Activated CD4-positive, alpha-beta T cell treated with anti-CD3 and anti-CD28 coated beads, Interleukin-2, amount 50 U/mL, for 24 hours (primary cell): ENCODE measurements around the gene DRD3.

Experiments
- DNase-seq, 2 donors: peaks; one replicate each; pipeline ENCODE4 v3.0.0-alpha.2; 2020; ENCODE audit warnings: low read depth in 1 of 2, low spot score in 1 of 2

Gene DRD3

DNA sequence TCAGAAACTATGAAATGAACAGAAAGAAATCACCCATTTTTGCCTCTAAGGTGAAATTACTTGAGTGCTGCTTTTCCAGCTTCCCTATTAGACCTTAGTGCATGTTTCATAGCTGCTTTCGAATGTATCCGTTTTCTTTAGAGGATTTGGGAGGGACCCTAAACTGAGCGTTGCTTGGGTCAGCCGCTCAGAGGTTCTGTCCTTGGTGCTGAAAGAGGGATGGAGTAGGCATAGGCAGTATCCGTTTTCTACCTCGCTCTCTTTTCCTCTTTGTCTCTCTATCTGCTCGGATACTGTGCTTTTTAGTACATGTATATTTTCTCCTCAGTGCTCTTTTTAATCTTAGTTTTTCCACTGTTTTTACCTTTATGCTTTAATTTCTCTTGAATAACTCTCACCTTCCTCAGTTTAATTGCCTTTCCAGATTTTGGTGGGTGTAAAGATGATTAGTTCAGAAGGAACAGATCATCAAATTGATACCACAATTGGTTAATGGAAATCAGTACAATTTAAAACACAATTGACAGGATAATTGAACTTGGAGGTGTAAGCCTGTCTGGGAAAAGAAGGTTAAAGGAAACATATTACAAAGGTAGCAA lies at the start of gene DRD3:
Gene DRD3, minus strand, starts transcription at position 283 of the 599 bp plus-strand sequence. CDS start 7,060 bp downstream, outside the sequence.
- no peak for DNase-seq

DNA sequence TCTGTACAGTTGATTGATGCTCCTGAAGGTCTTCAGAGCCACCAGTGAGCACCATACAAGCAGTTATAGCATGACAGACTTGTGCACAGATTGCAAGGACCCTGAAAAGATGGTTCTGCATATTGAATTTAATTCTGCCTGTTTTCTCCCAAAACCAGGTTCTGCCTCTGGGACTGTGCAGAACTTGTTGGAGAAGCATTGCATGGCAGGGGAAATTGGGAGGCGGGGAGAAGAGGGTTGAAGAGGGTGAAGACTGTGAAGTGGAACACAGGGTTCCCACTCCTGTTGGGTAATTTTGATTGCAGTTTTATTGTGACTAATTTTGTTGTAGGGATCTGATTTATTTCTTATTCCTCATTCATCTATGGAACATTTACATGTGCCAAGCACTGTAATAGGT lies 48.2 kb upstream of the DRD3 start:
- DNase-seq = no peak

DNA sequence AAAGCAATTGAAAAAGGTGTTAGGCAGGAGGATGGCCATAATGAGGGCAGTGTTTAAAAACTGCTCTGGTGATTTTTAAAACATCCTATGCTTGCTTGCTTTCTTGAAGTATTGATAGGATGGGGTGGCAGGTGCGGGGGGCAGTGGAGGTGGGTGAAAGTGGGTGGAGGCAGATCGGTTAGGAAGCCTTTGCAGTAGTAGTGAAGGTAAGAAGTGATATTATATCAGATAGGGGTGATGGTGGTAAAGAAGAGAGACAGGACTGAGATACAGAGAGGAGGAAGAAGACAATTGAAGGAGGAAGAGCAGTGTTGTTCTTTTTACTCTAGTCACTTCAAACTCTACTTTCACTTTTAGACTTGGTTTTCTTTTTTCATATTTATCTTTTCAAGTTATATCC lies 47.5 kb upstream of the DRD3 start:
- no peak for DNase-seq

DNA sequence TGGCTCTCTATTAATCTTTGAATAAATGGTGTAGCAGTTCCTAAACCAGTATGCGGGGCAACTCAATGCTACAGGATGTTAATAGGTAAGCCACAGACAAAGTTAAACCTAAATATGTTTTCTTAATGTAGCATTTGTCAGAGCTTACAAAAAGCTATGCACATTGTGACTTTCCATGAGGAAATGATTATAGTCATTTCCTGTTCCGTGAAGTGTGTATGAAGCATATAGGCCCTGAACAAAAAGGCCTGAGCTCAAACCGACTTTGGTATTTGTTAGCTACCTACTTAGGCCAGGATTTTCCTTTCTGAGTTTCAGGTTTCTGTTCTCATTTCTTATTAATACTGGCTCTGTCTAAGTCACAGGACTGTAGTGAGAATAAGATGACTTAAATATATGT lies 44.3 kb upstream of the DRD3 start:
- peak in 1 of 2 donors; percentile 39 for DNase-seq

DNA sequence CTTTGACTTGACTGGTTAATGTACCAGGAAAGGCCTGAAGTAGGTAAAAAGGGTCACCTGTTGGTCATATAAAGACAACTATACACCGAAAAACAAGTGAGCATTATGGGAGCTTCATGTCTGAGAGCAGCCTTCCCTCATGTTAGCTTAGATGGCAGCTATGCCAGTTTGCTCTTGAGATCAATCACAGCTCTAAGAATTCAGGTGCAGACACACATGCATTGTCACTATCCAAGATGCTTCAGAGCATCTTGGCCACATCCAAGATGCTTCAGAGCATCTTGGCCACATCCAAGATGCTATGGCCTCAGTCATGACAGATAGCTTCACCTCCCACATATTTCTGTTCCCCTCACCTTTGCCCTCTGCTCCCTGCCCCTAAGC lies 43.0 kb upstream of the DRD3 start:
- DNase-seq = no peak

DNA sequence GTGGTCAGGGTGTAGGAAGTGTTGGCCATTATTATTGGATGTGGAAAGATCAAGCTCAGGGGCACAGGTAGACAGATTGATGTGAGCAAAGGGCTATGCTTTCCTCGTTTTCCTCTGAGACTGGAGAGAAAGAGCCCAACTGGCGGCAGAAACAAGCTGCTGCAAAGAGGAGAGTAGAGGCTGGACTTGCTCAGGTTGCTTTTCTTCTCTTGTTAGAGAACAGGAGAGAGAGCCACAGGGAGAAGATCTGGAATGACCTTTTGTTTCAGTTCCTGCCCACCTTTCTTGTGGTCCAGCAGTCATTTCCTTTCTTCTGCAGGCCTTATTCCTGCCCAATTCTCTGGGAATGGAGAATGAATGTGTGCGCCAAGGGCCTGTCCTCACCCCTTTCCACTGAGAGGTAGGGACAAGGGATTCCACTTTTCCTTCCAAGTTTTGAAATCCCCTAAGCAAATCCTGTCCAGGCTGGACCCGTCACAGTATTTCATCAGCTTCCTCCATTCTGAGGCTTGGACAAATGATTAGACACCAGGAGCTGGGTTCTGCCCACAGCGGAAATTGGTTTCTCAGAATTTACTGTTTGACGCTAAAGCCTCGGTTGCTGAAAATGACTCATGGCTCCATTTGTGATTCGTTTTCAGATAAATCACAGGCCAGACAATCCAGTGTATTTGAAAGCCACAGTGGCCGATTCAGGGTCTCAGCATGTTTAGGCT lies 42.5 kb upstream of the DRD3 start:
- DNase-seq = peak in 1 of 2 donors; percentile 49

DNA sequence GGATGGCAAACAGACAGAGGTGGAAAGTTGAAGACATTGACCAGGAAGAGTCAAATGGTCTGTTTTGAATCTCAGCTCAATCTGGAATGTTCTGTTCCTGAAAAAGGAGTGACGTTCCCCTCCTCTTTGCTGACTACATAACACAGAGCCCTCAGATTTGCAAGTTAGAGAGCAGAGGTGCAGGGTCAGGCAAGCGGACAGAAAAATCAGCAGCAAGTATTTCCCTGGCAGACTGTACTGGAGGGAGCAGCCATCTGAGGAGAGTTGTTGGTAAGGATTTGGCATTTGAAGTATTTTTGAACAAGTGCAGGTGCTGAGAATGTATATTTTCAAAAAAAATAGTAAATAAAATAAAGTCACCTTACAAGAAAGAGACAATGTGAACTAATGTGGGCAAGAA lies 40.9 kb upstream of the DRD3 start:
- no peak for DNase-seq

DNA sequence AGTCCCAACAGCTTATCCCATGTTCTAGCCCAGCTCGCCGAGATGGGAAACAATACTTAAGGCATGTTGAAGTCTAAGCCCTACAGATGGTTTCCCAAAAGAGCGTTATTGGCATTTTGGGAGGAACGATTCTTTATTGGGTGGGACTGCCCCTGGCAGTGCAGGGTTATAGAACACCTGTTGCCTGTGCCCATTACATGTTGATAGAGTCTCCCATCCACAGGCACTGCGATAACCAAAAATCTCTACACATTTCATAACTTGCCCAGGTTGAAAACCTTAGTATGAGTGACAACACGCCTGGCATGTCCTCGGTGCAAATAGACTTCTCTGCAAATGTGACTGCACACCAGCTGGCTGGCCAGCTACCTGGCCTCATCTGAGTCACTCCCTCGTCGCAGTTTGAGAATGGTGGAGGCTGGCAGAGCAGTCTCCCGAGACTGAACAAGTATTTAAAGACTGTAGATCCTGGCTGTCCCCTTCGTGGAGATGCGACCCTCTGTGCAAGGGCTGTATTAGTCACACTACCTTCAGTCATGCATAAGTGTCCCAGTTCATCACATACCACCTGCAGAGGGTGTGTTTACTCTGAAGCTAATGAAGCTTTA lies 39.8 kb upstream of the DRD3 start:
- DNase-seq = no peak

DNA sequence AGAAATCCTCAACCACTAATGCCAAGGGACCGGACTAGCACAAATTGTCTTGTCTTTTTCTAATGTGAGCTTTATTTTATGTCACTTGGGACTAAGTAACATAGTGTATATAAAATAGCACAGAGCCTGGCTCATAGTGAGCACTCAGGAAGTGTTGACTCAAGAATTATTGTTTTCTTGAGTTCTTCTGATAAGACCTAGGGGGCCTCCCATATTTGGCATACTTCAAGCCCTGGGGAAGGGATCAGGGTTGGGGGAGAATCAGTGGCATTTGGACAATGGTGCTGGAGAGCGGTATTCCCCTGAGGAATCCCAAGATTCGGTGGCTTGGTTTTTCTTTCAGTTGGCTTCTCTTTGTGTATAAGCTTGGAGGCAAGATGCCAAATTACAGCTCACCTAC lies 39.2 kb upstream of the DRD3 start:
- DNase-seq = no peak

DNA sequence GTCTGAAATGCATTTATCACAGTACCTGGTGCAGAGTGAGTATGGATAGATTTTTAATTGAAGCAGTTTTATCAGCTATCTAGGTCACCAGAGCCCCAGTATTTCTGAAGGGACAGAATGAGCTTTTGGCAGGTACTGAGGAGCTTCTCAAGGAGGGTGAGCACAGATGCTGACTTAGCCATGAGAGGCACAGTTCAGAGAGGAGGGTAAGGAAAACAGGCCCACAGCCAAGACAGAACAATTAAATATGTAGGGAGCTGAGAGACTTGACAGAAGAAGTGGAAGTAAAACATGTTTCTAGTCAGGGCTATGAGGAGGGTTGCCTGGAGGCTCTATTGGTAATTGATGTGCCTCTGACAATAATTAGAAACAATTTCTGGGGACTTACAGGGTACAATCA lies 38.4 kb upstream of the DRD3 start:
- DNase-seq = no peak

DNA sequence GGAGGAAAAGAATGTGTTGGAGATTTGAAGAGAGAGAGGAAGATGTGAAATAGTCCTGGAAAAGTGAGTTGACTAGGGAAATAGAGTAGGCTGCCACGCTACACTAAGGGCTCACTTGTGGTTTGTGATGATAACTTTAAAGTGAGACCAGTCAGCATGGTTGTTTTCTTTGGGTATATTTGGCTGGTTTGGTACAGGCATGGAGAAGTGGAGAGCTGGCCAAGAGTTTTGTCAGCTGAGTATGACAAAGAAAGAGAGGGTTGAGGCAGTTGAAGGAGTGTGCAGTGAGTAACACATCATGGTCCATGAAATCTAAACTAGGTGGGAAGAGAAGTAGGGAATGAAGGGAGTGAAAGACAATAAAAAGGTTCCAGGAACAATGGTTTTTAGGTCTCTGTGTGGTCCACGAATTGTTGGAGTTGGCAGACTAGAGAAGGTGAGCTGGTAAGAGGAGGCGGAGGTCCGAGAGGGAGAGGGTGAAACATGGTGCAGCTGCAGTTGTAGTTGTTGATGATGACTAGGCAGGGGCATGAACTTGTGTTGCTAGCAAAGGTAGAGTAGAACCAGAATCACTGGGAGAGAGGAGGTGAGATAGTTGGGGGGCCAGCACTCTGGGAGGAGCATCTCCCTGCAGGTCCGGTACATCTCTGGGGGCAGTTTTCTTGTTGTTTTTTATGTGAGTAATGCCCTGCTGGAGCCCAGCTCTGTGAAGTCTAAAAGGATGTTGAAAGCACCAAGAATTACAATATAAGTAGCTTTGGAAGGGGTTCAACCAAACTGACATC lies 37.5 kb upstream of the DRD3 start:
- DNase-seq = no peak

DNA sequence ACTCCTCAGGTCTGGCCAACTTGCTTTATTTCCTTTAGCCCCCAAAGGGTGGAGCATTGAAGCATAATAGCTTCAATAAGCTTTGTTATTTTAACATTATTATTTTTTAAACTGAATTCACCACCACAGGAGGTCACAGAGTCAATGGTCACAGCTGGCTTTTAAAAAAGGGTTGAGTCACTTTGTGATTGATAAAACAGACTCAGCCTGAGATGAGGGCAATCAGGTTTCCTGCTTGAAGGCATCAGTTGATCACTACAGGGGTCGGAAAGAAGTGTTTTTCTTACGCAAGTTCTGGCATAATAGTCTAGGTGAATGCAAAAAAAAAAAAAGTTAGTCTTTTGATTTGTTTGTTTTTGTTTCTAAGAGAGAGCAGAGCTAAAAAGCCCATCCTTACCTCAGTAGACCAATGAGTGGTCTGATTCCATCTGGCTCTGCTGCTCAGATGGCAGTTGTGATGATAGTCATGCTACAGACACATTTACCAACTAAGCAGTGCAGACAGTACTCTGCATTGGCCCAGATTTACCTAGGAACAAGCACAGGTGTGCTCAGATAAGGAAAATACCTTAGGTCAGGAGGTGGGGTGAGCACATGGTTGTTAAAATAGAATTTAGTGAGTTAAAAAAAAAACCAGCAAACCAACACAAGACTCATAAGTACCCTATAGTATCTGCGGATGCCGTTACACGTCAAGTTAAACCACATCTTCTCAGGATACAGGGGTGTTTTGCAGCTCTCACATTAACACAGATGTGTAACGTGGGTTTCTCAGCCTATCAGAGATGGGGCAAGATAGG lies 35.9 kb upstream of the DRD3 start:
- DNase-seq = peak in 1 of 2 donors; percentile 48

DNA sequence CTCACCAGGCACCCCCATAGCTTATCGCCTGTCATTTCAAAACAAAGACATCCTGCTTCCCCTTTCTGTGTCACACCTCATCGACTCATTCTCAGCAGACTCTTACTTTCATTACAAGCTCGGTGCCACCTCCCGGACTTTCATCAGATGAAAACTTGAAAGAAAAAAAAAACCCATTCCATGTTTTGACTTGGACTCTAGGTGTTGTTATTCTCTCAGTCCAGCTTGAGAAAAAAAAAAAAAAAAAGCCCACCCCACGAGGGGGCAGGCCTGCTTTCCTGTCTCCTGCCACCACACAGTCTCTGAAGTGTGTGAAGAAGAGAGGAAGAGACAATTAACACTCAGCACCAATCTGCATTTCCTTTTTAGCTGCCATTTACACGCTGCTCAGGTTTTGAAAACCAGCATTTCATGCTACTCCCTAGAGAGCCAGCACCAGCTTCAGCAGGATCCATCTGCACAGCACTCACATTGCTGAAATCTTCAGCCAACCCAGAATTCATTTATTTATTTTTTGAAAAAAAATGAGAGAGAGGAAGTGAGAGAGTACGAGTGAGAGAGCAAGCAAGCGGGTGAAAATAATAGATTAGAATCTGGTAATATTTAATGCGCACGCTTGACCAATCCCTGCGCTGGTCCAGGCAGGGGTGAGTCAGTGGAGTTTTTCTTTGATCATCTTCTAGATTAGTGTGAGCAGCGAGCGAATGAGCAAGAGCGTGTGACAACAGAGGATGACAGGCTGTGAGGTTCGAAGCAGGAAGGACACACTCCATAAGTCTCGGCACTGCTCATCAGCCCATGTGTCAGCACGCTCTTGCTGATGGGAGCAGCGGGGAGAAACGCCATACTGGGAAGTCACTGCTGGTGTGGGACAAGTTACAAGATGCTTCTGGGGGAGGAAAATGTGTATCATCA lies 35.0 kb upstream of the DRD3 start:
- peak; percentile 49 to 70 for DNase-seq

DNA sequence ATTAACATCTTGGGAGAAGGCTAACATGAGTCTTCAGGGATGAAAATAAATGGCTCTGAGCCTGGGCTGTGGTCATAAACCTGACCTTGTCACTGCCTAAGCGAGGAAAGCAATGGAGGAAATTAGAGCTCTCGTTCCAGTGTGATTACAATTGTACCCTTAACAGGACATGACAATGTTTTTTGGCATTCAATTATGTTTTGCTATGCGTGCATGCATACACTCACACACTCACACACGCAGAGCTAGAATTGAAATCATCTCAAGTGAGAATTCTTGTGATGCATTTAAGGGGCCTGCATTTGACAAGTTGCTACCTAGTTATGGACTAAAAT lies 34.4 kb upstream of the DRD3 start:
- no peak for DNase-seq

DNA sequence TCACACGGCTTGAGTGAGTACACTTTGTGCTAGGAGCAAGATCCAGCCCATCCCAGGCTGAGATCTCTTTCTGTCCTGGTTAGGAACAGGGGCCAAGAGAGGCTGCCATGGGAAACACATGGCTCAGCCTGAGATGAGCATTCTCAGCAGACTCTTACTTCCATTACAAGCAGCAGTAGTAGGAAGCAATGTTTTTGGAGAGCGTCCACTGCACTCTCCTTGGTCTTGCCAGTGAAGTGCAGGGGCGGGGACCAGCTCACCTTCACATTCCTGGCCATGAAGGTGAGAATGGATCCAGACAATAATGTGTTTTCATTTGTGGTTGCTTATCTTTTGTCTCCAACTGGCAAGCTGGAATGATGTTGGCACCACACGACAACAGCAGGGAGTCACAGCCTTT lies 33.8 kb upstream of the DRD3 start:
- DNase-seq = no peak

DNA sequence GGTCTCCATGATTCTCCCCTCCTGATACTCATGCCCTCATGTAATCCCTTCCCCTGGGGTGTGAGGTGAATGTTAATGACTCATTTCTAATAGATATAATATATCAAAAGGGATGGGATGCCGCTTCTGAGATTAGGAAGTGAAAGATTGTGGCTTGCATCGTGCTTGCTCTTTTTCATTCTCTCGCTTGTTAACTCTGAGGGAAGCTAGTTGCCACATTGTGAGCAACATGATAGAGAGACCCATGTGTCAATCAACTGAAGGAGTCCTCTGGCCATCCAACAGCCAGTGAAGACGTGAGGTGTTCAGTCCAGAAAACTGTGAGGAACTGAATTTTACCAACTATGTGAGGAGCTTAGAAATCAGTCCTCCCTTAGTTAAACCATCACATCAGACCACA lies 28.9 kb upstream of the DRD3 start:
- no peak for DNase-seq

DNA sequence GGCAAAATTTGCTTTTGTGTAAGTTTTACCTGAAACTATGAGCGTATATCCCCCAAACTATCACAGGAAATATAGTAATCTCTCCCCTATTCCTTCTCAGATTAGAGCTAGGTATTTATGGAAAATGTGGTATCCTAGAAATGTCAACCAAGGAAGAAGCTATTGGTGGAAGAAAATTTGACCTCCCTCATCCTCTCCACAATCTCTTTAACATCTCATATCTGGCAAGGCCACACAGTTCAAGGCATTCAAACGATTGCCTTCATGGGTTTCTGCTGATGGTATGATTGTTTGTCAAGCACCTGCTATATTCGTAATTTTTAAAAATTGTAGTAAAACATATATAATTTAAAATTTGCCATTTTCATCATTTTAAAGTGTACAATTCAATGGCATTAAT lies 27.5 kb upstream of the DRD3 start:
- DNase-seq = no peak

DNA sequence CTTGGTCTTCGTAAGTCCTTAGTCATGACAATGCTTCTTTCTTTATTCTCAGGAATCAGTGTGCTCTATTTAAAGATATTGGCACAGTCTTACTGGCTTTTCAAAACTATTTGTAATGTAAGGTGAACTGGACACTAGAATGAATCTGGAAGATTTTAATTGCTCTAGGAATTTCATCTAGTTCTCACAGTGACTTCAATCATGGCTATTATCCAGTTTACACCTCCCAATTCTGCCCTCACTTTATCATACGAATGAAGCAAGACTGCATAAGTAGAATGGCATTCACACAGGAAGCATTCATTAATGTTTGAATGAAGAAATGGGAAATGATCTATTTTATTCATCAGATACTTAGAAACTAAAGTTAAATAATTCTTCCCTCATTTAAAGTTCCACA lies 26.7 kb upstream of the DRD3 start:
- no peak for DNase-seq

DNA sequence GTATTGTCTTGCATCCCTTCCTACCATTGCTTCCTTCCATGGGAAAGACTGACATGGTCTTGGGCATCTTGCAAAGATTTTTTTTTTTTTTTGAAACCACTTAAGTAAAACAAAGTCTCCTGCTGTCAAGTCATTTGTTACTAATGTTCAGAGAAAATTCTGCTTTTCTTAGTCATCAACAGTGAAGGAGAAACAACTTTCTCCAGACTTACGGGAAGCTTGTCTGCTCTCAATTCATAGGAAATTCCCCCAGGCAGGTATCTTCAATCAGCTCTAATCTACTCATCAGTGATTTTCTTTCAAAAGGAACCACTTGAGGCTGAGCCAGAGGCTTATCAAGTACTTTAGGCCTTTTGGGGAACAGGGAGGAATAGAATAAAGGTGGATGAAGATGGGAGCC lies 15.9 kb upstream of the DRD3 start:
- DNase-seq = no peak

DNA sequence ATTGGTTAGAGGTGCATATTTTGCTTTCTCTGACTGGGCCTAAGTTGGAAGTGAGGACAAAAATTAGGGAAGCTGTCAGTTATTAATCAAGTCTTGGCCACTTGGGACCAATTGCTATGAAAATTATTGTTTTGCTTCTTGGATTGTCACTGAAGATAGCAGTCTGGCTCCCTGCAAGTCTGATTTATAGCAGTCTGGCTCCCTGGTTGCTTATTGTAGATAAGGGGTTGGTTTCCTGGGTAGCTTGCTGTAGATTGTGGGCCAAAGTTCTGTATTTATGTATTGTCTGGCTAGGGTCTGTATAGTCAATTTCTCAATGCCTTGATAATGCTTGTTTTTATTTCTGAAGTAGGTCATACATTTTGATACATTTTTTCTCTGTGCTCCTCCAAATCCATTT lies 13.3 kb upstream of the DRD3 start:
- no peak for DNase-seq
